Measurements from ENCODE around the gene MSANTD1.
A peak's percentile ranks its signal among the peaks of the same experiment; 100 is the strongest.

- TF ChIP-seq CTCF (IDR thresholded peaks at IDR 0.05) (peak in 1 of 7 experiments; percentile 19), POLR2A (IDR thresholded peaks at IDR 0.05) (no peak)
Observed at GRCh38 chr4:3291969-3292570, 43.1 kb downstream of the MSANTD1 start.
